Measurements from ENCODE around the gene ULK2. TPM values are rescaled to one million over a fixed set of nuclear protein-coding genes. Genes with fewer than 3 reads are reported as not detected.

ULK2 gene
- total RNA-seq, 4 donors from 2014 or later: 14.1 to 34.0 (median 19.2) TPM

DNA sequence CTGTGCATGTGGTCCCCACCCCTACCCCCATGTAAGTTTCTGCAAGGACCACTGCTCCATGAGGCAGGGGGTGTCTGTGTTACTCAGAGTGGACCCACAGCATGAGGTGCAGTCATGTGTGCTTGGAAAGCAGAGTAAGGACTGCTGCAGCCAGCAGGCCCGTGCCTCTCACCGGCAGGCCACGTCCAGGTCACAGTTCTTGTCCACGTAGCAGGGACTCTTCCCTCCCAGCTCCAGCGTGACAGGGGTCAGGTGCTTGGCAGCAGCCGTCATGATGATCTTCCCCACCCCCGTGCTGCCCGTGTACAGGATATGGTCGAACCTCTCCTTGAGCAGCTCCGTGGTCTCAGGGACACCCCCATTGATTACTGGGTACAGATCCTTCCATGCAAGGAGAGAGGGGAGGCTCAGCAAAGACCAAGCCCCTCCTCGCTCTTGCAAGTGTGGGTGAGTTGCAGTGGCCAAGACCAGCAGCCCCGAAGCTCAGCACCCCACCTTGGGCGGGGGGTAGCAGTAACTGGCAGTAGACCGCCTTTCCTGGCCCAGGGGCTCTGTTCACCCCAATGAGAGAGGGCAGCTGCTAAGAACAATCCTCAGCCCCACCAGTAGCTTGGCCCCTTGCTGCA lies 125.8 kb downstream of the ULK2 start:
- DNase-seq (ENCODE audit: low spot score in 2 of 2): peak in 1 of 2 donors; percentile 54
- peaks cover 27% of the 10 kb centered on the region for H3K4me1 ChIP-seq

DNA sequence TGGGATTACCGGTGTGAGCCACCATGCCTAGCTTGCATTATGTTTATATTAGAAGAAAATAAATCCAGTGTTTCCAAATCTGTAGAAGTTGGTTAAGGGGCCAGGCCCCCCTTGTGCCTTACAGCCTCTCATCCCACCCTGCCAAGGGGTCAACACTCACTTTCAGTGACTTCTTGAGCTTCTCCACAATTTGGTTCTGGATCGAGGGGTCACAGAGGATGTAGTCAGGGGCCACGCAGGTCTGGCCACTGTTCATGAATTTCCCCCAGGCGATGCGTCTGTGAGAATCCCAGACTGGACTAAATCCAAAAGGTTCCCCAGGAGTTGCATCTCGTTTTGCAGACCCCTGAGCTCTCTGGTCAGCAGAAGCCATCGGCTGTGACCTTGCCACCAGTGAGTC lies 126.8 kb downstream of the ULK2 start:
- Histone ChIP-seq H3K9me3 (no peaks in the 10 kb centered on the region), H3K36me3 (peaks cover 3% of the 10 kb centered on the region), H3K27ac (no peak overlapping the region), H3K4me1 (peaks cover 19% of the 10 kb centered on the region), H3K27me3 (no peaks in the 10 kb centered on the region), H3K4me3 (no peak overlapping the region)
- no peak for TF ChIP-seq CTCF (IDR thresholded peaks at IDR 0.05)
- TF ChIP-seq EP300 (IDR thresholded peaks at IDR 0.05): no peak
- TF ChIP-seq POLR2A (IDR thresholded peaks at IDR 0.05): no peak
- no peak for TF ChIP-seq POLR2AphosphoS5 (IDR thresholded peaks at IDR 0.05)
- WGBS: 85% methylated on average over 7 of the region's 7 CpGs
- no peak for DNase-seq (ENCODE audit: low spot score in 2 of 2)

More for the DNA sequence above, 125.8 kb downstream of the ULK2 start:
- Histone ChIP-seq H3K27me3 (no peaks in the 10 kb centered on the region), H3K36me3 (peaks cover 3% of the 10 kb centered on the region), H3K27ac (no peak overlapping the region), H3K9me3 (no peaks in the 10 kb centered on the region), H3K4me3 (no peak overlapping the region)
- TF ChIP-seq EP300 (IDR thresholded peaks at IDR 0.05) (no peak), POLR2A (IDR thresholded peaks at IDR 0.05) (no peak), CTCF (IDR thresholded peaks at IDR 0.05) (no peak), POLR2AphosphoS5 (IDR thresholded peaks at IDR 0.05) (no peak)
- 84% methylated on average over 13 of the region's 14 CpGs for WGBS

DNA sequence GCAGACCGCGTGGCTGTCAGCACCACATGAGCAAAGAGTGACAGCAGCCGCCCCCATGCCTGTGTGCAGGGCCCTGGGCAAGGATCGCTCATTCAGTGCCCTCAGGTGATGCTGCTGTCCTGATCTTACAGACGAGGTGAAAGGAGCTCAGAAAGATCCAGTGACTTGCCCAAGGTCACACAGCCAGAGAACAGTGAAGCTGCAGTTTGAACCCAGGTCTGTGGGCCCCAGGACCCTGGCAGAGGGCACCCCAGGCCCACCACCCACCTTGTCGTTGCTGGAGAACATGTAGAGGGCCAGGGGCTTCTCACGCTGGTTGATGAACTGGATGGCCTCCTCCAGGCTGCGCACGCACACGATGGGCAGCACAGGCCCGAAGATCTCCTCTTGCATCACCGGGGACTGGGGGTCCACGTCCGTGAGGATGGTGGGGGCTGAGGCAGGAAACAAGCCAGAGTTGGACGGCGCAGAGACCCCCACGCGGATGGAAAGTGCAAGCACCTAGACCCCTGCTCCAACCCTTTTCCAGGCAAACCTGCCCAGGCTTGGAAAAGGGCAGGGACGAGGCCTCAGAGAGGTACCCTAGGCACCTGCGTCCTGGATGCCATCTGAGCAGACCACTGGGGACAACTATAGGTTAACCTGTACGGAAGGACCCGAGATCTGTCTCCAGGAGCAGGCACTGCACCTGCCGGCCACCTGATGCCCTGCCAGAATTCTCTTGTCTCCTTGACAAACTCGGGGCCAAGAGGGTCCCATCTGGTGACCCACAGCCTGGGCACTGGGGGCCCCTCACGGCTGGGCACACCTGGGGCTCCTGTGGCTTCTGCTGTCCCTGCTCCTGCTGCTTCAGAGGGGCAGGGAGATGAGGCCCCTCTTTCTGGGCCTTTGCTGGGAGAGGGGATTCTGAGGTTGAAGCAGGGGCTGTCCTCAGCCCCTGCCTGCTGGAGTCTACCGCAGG lies 128.2 kb downstream of the ULK2 start:
- H3K4me3 ChIP-seq: no peak overlapping the region
- H3K36me3 ChIP-seq: peaks cover 3% of the 10 kb centered on the region
- 91% methylated on average over 19 of the region's 26 CpGs for WGBS
- no peak for TF ChIP-seq EP300 (IDR thresholded peaks at IDR 0.05)
- no peak for TF ChIP-seq POLR2A (IDR thresholded peaks at IDR 0.05)
- TF ChIP-seq POLR2AphosphoS5 (IDR thresholded peaks at IDR 0.05): no peak
- no peak for TF ChIP-seq CTCF (IDR thresholded peaks at IDR 0.05)
- no peaks in the 10 kb centered on the region for H3K9me3 ChIP-seq
- peaks cover 5% of the 10 kb centered on the region for H3K4me1 ChIP-seq
- no peak for DNase-seq (ENCODE audit: low spot score in 2 of 2)
- H3K27me3 ChIP-seq: no peaks in the 10 kb centered on the region
- no peak overlapping the region for H3K27ac ChIP-seq

DNA sequence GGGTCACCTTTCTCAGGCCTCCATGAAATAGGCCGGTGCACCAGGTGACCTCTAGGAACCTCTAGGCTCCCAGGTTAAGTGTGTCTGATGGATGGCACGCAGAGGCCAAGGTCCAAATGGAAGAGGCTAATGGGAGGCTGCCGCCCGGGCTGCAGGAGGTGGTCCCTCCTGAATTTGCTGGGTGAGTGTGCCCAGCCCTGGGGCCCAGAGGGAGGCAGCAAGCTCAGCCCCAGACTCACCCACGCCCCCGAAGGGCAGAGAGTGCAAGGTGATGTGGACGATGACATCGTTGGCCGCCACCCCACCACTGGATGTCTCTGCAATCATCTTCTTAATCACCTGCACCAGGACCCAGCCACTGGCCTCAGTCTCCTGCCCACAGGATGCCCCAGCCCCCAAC lies 129.0 kb downstream of the ULK2 start:
- no peaks in the 10 kb centered on the region for H3K4me1 ChIP-seq
- no peaks in the 10 kb centered on the region for H3K9me3 ChIP-seq
- TF ChIP-seq EP300 (IDR thresholded peaks at IDR 0.05): no peak
- TF ChIP-seq POLR2AphosphoS5 (IDR thresholded peaks at IDR 0.05): no peak
- TF ChIP-seq CTCF (IDR thresholded peaks at IDR 0.05): no peak
- TF ChIP-seq POLR2A (IDR thresholded peaks at IDR 0.05): no peak
- H3K27ac ChIP-seq: no peak overlapping the region
- no peaks in the 10 kb centered on the region for H3K27me3 ChIP-seq
- DNase-seq (ENCODE audit: low spot score in 2 of 2): no peak
- 80% methylated on average over 1 of the region's 9 CpGs for WGBS
- no peak overlapping the region for H3K4me3 ChIP-seq
- H3K36me3 ChIP-seq: peaks cover 3% of the 10 kb centered on the region

DNA sequence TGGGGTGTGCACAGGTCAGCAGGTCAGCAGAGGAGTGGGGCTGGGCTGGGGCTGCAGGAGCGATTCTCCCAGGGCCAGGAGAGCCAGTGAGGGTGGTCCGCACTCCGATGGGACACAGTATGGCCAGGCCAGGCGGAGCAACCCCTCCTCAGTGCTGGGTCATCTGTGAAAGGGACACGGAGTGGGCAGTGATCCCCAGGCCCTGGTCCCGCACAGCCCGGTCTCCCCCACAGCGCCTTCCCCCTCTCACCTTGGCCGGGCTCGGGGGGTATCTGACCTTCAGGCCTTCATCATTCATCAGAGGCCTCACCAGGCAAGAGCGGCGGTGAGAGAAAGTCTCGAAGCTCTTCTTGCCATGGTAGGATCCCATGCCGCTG lies 129.7 kb downstream of the ULK2 start:
- DNase-seq (ENCODE audit: low spot score in 2 of 2): no peak
- no peak for TF ChIP-seq POLR2A (IDR thresholded peaks at IDR 0.05)
- 96% methylated on average over 13 of the region's 14 CpGs for WGBS

More for the DNA sequence above, 129.7 kb downstream of the ULK2 start:
- no peak overlapping the region for H3K4me3 ChIP-seq
- H3K9me3 ChIP-seq: no peaks in the 10 kb centered on the region
- no peak overlapping the region for H3K27ac ChIP-seq
- H3K36me3 ChIP-seq: peaks cover 3% of the 10 kb centered on the region
- H3K27me3 ChIP-seq: no peaks in the 10 kb centered on the region
- no peaks in the 10 kb centered on the region for H3K4me1 ChIP-seq
